GM19324 (cell line): Measurements from ENCODE around the gene PCSK6.

Source experiments
- ATAC-seq: cut with Tn5 transposase; IDR thresholded peaks from one replicate; pipeline ENCODE4 v1.9.1; 2021; ENCODE audit warnings: mild to moderate bottlenecking, moderate library complexity; ENCODE audit not compliant: unreplicated experiment, low FRiP score

PCSK6 gene

DNA sequence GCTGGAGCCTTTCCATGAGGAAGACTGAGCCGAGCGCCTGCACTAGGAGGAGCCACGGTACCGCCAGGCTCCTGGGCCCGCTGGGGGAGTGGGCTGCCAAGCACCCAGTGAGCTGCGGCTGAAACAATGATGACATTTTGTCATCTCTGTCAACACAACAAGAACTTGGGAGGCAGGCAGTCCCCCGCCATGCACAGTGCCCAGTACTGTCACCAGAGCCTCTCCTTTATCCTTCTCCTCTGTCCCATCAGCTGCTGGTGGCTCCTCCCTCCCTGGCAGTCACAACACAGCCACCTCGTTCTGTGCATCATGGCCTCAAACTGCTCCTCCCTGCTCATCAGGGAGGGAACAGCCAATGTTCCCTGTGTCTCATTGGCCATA, 34.0 kb upstream of the PCSK6 start:
- no peak for ATAC-seq

DNA sequence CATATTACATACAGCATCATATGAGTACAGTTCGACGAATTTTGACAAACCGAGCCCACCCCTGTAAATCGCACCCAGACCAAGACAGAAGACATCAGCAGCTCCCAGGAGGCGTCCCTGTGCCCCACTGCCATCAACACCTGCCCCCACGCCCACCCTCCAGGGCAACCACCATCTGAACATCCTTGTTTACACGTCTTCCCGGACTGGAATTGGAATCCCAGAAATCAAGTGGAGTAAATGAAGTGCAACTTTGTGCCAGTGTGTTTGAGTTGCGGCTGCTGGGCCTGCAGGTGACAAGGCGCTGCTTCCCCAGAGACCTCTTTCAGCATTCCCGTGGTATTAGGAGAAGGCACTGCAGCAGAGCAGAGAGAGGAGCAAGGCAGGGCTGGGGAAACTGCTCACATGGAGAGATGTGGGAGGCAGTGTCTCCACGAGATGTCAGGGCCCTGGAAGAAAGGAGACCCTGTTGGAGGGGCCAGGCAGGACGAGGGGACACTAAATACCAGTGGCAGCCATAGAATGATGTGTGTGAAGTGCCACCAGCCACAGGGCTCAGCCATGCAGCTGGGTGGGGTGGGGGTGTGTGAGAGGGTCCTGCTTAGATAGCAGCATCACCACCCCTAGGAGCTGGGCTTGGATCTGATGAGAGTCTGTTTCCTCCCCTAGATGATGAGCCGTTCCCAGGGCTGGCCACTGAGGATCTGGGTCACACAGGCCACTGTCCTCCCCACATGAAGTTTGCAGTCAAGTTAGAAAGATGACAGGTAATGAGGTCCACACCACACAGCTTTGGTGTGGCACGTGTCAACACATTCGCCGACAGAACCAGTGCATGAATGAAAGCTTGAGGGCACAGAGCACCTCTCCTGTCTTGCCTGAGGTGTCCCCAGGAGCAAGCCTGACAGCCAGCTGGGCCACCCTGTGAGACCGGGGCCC, 33.4 kb upstream of the PCSK6 start:
- no peak for ATAC-seq

- ATAC-seq: no peak
Observed at GRCh38 chr15:101522091-101522490, 32.6 kb upstream of the PCSK6 start.

- ATAC-seq: no peak
Observed at GRCh38 chr15:101521591-101521990, 32.1 kb upstream of the PCSK6 start.

DNA sequence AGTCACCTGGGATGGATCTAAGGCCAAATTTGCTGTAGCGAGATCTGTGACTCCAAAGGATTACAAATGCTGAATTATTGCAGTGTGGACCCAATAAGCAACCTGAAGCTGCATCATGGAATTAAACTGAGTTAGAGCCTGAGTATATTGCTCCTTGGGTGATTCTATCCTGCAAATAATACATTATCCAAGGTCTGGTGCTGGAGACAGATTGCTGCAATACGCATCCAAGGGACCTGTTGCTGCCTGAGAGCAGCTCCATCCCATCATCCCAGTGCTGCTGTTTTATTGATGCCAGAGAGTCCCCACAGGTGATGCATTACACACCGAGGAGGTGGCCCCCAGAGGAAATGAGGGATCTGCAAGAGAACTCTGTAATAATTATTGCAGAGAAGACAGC, 31.6 kb upstream of the PCSK6 start:
- ATAC-seq: no peak

DNA sequence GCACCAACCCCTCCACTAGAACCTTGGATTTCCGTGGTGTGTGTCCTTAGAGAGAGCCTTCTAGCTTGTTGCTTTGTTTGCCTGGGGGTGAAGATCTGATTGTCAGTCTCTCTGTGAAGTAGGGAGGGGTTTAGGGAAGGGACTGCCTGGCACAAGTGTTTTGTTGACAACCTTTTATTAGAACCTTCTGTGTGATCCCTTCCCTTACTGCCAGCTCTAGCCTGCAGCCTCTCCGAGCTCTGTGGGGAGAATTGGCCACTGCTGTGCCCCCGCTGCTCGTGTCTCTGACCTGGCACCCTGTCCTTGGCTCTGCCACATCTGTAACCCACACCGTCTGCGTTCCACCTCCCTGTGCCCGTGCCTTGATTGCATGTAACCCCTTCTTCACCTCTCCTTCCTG, 30.9 kb upstream of the PCSK6 start:
- no peak for ATAC-seq

DNA sequence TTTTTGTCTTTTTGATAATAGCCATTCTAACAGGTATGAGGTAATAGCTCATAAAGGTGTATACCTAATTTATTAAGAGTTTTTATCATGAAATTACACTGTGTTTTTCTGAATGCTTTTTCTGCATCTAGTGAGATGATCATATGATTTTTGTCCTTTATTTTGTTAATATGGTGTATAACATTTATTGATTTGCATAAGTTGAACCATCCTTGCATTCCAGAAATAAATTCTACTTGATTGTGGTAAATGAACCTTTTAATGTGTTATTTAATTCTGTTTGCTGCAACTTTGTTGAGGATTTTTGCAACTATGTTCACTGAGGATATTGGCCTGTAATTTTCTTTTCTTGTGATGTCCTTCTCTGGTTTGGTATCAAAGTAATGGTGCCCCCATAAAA, 28.0 kb upstream of the PCSK6 start:
- no peak for ATAC-seq

DNA sequence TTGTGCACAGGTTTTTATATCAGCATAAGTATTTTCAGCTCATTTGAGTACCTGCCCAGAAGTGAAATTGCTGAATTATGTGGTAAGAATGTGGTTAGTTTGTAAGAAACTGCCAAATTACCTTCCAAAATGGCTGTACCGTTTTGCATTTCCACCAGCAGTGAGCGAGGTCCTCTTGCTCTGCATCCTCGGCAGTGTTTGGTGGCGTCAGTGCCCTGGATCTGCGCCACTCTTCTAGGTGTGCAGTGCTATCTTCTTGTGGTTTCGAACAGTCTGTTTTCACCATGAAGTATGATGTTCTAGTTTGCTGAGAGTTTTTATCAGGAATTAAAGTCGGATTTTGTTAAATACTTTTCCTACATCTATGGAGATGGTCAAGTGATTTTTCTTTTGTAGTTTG, 24.8 kb upstream of the PCSK6 start:
- ATAC-seq: no peak

GRCh38 chr15:101511717-101512116, 22.2 kb upstream of the PCSK6 start:
- ATAC-seq: no peak

- no peak for ATAC-seq
Observed at GRCh38 chr15:101510212-101511197, 21.0 kb upstream of the PCSK6 start.

DNA sequence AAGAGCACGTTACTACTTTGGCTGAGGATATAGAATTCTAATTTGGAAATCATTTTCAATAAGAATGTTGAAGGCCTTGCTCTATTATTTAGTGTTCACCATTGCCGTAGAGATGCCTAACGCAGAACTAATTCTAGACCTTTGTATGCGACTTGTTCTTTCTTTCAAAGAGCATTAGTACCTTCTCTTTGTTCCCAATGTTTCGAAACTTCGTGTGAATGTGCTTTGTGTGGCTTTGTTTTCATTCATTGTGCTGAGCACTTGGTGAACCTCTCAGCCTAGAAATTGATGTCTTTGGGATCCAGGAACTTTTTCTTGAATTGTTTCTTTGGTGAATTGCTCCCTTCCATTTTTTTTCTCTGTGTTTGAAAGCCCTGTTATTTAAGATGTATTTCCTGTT, 19.8 kb upstream of the PCSK6 start:
- ATAC-seq: no peak

DNA sequence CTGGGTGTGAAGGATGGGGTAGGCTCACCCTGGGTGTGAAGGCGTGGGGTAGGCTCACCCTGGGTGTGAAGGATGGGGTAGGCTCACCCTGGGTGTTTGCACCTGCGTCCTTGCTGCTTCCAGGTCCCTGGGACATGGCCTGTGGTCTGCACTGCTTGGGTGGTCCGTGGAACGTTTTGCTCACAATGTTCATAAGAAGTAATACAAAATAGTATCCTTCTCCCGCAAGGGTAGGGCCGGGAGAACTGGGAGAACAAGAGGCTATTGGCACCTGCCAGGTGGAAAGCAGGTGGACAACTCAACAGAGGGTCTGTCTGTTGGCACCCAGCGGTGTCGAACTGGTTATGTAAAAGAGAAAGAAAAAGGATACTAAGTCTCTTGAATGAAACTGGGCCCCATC, 17.0 kb upstream of the PCSK6 start:
- ATAC-seq: no peak

- ATAC-seq: no peak
Observed at GRCh38 chr15:101505610-101506337, 16.3 kb upstream of the PCSK6 start.

- no peak for ATAC-seq
Observed at GRCh38 chr15:101504866-101505609, 15.5 kb upstream of the PCSK6 start.

- no peak for ATAC-seq
Observed at GRCh38 chr15:101504373-101504772, 14.9 kb upstream of the PCSK6 start.

DNA sequence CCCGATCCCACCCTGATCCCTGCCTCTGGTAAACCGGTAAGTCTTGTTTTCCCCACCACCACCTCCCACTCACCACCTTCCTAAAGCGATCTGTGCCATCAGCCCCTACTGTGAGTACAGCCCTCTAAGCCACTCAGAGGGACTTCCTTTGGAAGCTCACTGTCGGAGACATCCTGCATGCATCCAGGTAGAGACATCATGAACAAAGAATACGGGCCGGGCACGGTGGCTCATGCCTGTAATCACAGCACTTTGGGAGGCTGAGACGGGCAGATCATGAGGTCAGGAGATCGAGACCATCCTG, 13.7 kb upstream of the PCSK6 start:
- no peak for ATAC-seq

- ATAC-seq: no peak
Observed at GRCh38 chr15:101502572-101503295, 13.2 kb upstream of the PCSK6 start.

GRCh38 chr15:101501703-101502373, 12.3 kb upstream of the PCSK6 start:
- peak; percentile 66 for ATAC-seq
